Measurements from ENCODE around the gene POU6F2. TPM values are rescaled to one million over a fixed set of nuclear protein-coding genes. Genes with fewer than 3 reads are reported as not detected.
A peak's percentile ranks its signal among the peaks of the same experiment; 100 is the strongest.

Gene POU6F2
- total and polyA plus RNA-seq, 2 donors (not counting 1 experiment from before 2014, with no cell fraction given): under 0.01 TPM; not detected in 1

- no peak overlapping the region for H3K4me2 ChIP-seq (ENCODE audit: extremely low read depth, insufficient read depth, low read length)
- H3K27ac ChIP-seq (ENCODE audit: insufficient read depth, low read length): no peak overlapping the region
- no peak overlapping the region for H3K4me3 ChIP-seq (replicated peaks in 1 of 4; ENCODE audit: control extremely low read depth in 1 of 4, insufficient read depth in 1 of 4, low read depth in 3 of 4, low read length in 4 of 4)
- H3K9ac ChIP-seq (ENCODE audit: insufficient read depth, low read length): no peak overlapping the region
- no peaks in the 10 kb centered on the region for H3K27me3 ChIP-seq (ENCODE audit: control insufficient read depth, insufficient read depth, low read length)
- DNase-seq (ENCODE audit: low read depth in 2 of 2): no peak
- H2AFZ ChIP-seq (ENCODE audit: low read length): no peak overlapping the region
- no peaks in the 10 kb centered on the region for H3K4me1 ChIP-seq (ENCODE audit: control insufficient read depth, extremely low read depth, insufficient read depth, low read length)
- H4K20me1 ChIP-seq (ENCODE audit: control insufficient read depth, extremely low read depth, insufficient read depth, low read length): no peaks in the 10 kb centered on the region
- H3K9me3 ChIP-seq (ENCODE audit: control insufficient read depth, insufficient read depth, low read depth, low read length): no peaks in the 10 kb centered on the region
- TF ChIP-seq, protein P1, sequence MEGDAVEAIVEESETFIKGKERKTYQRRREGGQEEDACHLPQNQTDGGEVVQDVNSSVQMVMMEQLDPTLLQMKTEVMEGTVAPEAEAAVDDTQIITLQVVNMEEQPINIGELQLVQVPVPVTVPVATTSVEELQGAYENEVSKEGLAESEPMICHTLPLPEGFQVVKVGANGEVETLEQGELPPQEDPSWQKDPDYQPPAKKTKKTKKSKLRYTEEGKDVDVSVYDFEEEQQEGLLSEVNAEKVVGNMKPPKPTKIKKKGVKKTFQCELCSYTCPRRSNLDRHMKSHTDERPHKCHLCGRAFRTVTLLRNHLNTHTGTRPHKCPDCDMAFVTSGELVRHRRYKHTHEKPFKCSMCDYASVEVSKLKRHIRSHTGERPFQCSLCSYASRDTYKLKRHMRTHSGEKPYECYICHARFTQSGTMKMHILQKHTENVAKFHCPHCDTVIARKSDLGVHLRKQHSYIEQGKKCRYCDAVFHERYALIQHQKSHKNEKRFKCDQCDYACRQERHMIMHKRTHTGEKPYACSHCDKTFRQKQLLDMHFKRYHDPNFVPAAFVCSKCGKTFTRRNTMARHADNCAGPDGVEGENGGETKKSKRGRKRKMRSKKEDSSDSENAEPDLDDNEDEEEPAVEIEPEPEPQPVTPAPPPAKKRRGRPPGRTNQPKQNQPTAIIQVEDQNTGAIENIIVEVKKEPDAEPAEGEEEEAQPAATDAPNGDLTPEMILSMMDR (conservative IDR thresholded peaks at IDR 0.05 in 1 of 2, IDR thresholded peaks at IDR 0.05 in 1 of 2; ENCODE audit: low read depth in 1 of 2, low read length in 2 of 2): no peak
- no peak for TF ChIP-seq EZH2 (IDR thresholded peaks at IDR 0.05; ENCODE audit: low read length, missing control alignments)
- H3K79me2 ChIP-seq (ENCODE audit: control insufficient read depth, insufficient read depth, low read length): no peaks in the 10 kb centered on the region
- H3K36me3 ChIP-seq (ENCODE audit: control insufficient read depth, insufficient read depth, low read length): no peaks in the 10 kb centered on the region
These were observed 361.0 kb downstream of the POU6F2 start for GRCh38 chr7:39338716-39339115.

GRCh38 chr7:39339591-39339990 lies 361.9 kb downstream of the POU6F2 start:
- no peaks in the 10 kb centered on the region for H3K27me3 ChIP-seq (ENCODE audit: control insufficient read depth, insufficient read depth, low read length)
- H3K9me3 ChIP-seq (ENCODE audit: control insufficient read depth, insufficient read depth, low read depth, low read length): no peaks in the 10 kb centered on the region
- no peaks in the 10 kb centered on the region for H4K20me1 ChIP-seq (ENCODE audit: control insufficient read depth, extremely low read depth, insufficient read depth, low read length)
- no peaks in the 10 kb centered on the region for H3K36me3 ChIP-seq (ENCODE audit: control insufficient read depth, insufficient read depth, low read length)
- H3K27ac ChIP-seq (ENCODE audit: insufficient read depth, low read length): no peak overlapping the region
- H3K9ac ChIP-seq (ENCODE audit: insufficient read depth, low read length): no peak overlapping the region
- no peaks in the 10 kb centered on the region for H3K79me2 ChIP-seq (ENCODE audit: control insufficient read depth, insufficient read depth, low read length)
- no peak overlapping the region for H3K4me3 ChIP-seq (replicated peaks in 1 of 4; ENCODE audit: control extremely low read depth in 1 of 4, insufficient read depth in 1 of 4, low read depth in 3 of 4, low read length in 4 of 4)
- DNase-seq (ENCODE audit: low read depth in 2 of 2): no peak
- no peak overlapping the region for H2AFZ ChIP-seq (ENCODE audit: low read length)
- no peak overlapping the region for H3K4me2 ChIP-seq (ENCODE audit: extremely low read depth, insufficient read depth, low read length)
- no peaks in the 10 kb centered on the region for H3K4me1 ChIP-seq (ENCODE audit: control insufficient read depth, extremely low read depth, insufficient read depth, low read length)
- TF ChIP-seq, protein P1 (conservative IDR thresholded peaks at IDR 0.05 in 1 of 2, IDR thresholded peaks at IDR 0.05 in 1 of 2; ENCODE audit: low read depth in 1 of 2, low read length in 2 of 2): no peak
- no peak for TF ChIP-seq EZH2 (IDR thresholded peaks at IDR 0.05; ENCODE audit: low read length, missing control alignments)

GRCh38 chr7:39341083-39341482 lies 363.4 kb downstream of the POU6F2 start:
- no peak overlapping the region for H3K4me3 ChIP-seq (replicated peaks in 1 of 4; ENCODE audit: control extremely low read depth in 1 of 4, insufficient read depth in 1 of 4, low read depth in 3 of 4, low read length in 4 of 4)
- H3K27ac ChIP-seq (ENCODE audit: insufficient read depth, low read length): no peak overlapping the region
- no peak overlapping the region for H3K9ac ChIP-seq (ENCODE audit: insufficient read depth, low read length)
- H3K9me3 ChIP-seq (ENCODE audit: control insufficient read depth, insufficient read depth, low read depth, low read length): no peaks in the 10 kb centered on the region
- H3K4me2 ChIP-seq (ENCODE audit: extremely low read depth, insufficient read depth, low read length): no peak overlapping the region
- no peaks in the 10 kb centered on the region for H3K79me2 ChIP-seq (ENCODE audit: control insufficient read depth, insufficient read depth, low read length)
- no peaks in the 10 kb centered on the region for H4K20me1 ChIP-seq (ENCODE audit: control insufficient read depth, extremely low read depth, insufficient read depth, low read length)
- H3K4me1 ChIP-seq (ENCODE audit: control insufficient read depth, extremely low read depth, insufficient read depth, low read length): no peaks in the 10 kb centered on the region
- H3K27me3 ChIP-seq (ENCODE audit: control insufficient read depth, insufficient read depth, low read length): no peaks in the 10 kb centered on the region
- no peak overlapping the region for H2AFZ ChIP-seq (ENCODE audit: low read length)
- no peak for TF ChIP-seq EZH2 (IDR thresholded peaks at IDR 0.05; ENCODE audit: low read length, missing control alignments)
- TF ChIP-seq, protein P1 (conservative IDR thresholded peaks at IDR 0.05 in 1 of 2, IDR thresholded peaks at IDR 0.05 in 1 of 2; ENCODE audit: low read depth in 1 of 2, low read length in 2 of 2): no peak
- DNase-seq (ENCODE audit: low read depth in 2 of 2): peak in 1 of 2 donors; percentile 2
- H3K36me3 ChIP-seq (ENCODE audit: control insufficient read depth, insufficient read depth, low read length): no peaks in the 10 kb centered on the region

Measured in fibroblast of lung (primary cell).